Activated CD4-positive, alpha-beta T cell treated with anti-CD3 and anti-CD28 coated beads for 36 hours (primary cell): ENCODE measurements around the gene SEC14L3. TPM values are rescaled to one million over a fixed set of nuclear protein-coding genes. Genes with fewer than 3 reads are reported as not detected.

Experiments used
- ATAC-seq: fragments of 200-7000 bp; cut with Tn5 transposase; one replicate; pipeline ENCODE4 v1.10.0; 2021; ENCODE audit warnings: mild to moderate bottlenecking, moderate library complexity
- CTCF ChIA-PET: fragments of 350-600 bp; sonication (Branson Sonifier 250); formaldehyde crosslinking; loops from one replicate; lab custom pipeline; 2021; ENCODE audit warnings: antibody characterized with exemption; lab: Charles Lee
- POLR2A ChIA-PET: fragments of 350-600 bp; sonication (Branson Sonifier 250); formaldehyde crosslinking; loops from one replicate; lab custom pipeline; 2021; ENCODE audit warnings: antibody characterized with exemption, inconsistent platforms; lab: Charles Lee
- DNase-seq: peaks from one replicate; pipeline ENCODE4 v3.0.0-alpha.2; 2020
- H3K27ac Mint-ChIP-seq: one replicate; pipeline ENCODE4 v1.8.0; 2021; ENCODE audit warnings: mixed read lengths
- H3K27me3 Mint-ChIP-seq: one replicate; pipeline ENCODE4 v1.8.0; 2021; ENCODE audit warnings: mixed read lengths
- H3K36me3 Mint-ChIP-seq: one replicate; pipeline ENCODE4 v1.8.0; 2021; ENCODE audit warnings: low read depth, mixed read lengths
- H3K4me1 Mint-ChIP-seq: one replicate; pipeline ENCODE4 v1.8.0; 2021; ENCODE audit warnings: mixed read lengths
- H3K4me3 Mint-ChIP-seq: one replicate; pipeline ENCODE4 v1.8.0; 2021; ENCODE audit warnings: mild to moderate bottlenecking, moderate library complexity, mixed read lengths
- H3K9me3 Mint-ChIP-seq: one replicate; pipeline ENCODE4 v1.8.0; 2021; ENCODE audit warnings: low read depth, mixed read lengths
- intact Hi-C, 2 experiments: fragments of 100-400 bp; cut with DNase I in 1 of 2; cut with micrococcal nuclease in 1 of 2; formaldehyde crosslinking; loops; one replicate each; pipeline versions ENCODE4 v1.14.2 to v1.15.1; 2022 to 2024; cut with DNase I, micrococcal nuclease
- total RNA-seq, 2 experiments: library from RNA; stranded (reverse); gene quantifications; one replicate each; pipeline ENCODE4 v1.2.3, GENCODE V29; 2021

The SEC14L3 gene
- total RNA-seq, result not detected

- Mint-ChIP-seq H3K4me1 (no peaks in the 10 kb centered on the region), H3K27me3 (peaks cover 10% of the 10 kb centered on the region), H3K4me3 (no peak within 1 kb of the TSS), H3K27ac (no peak within 1 kb of the TSS), H3K9me3 (no peaks in the 10 kb centered on the region), H3K36me3 (no peaks in the 10 kb centered on the region)
- ATAC-seq (no peak), DNase-seq (no peak)
- ChIA-PET POLR2A (interaction anchor here (0.7 kb wide), 1 partner anchor 182 kb away, joined by 4 read pairs; no protein-coding TSS in a partner anchor), CTCF (no interaction called here)
- intact Hi-C loops, result no loop called here
These were observed at the start of gene SEC14L3 for GRCh38 chr22:30471616-30472318. TSS of gene SEC14L3 (minus strand) at chr22:30472017. CDS start at chr22:30471958, 59 bp downstream.

GRCh38 chr22:30519842-30520425 is 48.1 kb upstream of the SEC14L3 start:
- ATAC-seq (no peak), DNase-seq (no peak)
- Mint-ChIP-seq H3K27me3 (peaks cover 2% of the 10 kb centered on the region), H3K4me1 (no peaks in the 10 kb centered on the region), H3K9me3 (no peaks in the 10 kb centered on the region), H3K27ac (no peak overlapping the region), H3K4me3 (no peak overlapping the region), H3K36me3 (no peaks in the 10 kb centered on the region)
- intact Hi-C loops, result no loop called here
- ChIA-PET CTCF (interaction anchor here (0.6 kb wide), 1 partner anchor 97 kb away, joined by 4 read pairs; no protein-coding TSS in a partner anchor), POLR2A (no interaction called here)

GRCh38 chr22:30516731-30517130 is 44.9 kb upstream of the SEC14L3 start:
- DNase-seq (no peak), ATAC-seq (no peak)
- Mint-ChIP-seq H3K9me3 (no peaks in the 10 kb centered on the region), H3K4me1 (no peaks in the 10 kb centered on the region), H3K27ac (no peak overlapping the region), H3K36me3 (no peaks in the 10 kb centered on the region), H3K4me3 (no peak overlapping the region), H3K27me3 (no peaks in the 10 kb centered on the region)
- CTCF ChIA-PET, result no interaction called here
- POLR2A ChIA-PET, result no interaction called here
- intact Hi-C loops, result no loop called here

- DNase-seq (no peak), ATAC-seq (no peak)
- Mint-ChIP-seq H3K36me3 (no peaks in the 10 kb centered on the region), H3K27ac (no peak overlapping the region), H3K27me3 (no peaks in the 10 kb centered on the region), H3K9me3 (no peaks in the 10 kb centered on the region), H3K4me1 (no peaks in the 10 kb centered on the region), H3K4me3 (no peak overlapping the region)
- CTCF ChIA-PET, result interaction anchor here (0.5 kb wide), 1 partner anchor 31 kb away, joined by 3 read pairs; no protein-coding TSS in a partner anchor
- intact Hi-C loops, result no loop called here
- POLR2A ChIA-PET, result no interaction called here
These were observed 44.5 kb upstream of the SEC14L3 start for GRCh38 chr22:30516273-30516672.

- no peaks in the 10 kb centered on the region for H3K9me3 Mint-ChIP-seq
- no peaks in the 10 kb centered on the region for H3K4me1 Mint-ChIP-seq
- intact Hi-C loops, result no loop called here
- no peak overlapping the region for H3K4me3 Mint-ChIP-seq
- ChIA-PET CTCF (interaction anchor here (1.1 kb wide), 1 partner anchor 30 kb away, joined by 3 read pairs; no protein-coding TSS in a partner anchor), POLR2A (no interaction called here)
- DNase-seq (no peak), ATAC-seq (no peak)
- no peaks in the 10 kb centered on the region for H3K36me3 Mint-ChIP-seq
- H3K27ac Mint-ChIP-seq, result no peak overlapping the region
- no peaks in the 10 kb centered on the region for H3K27me3 Mint-ChIP-seq
These were observed 42.4 kb upstream of the SEC14L3 start for GRCh38 chr22:30514252-30514651.

- no peaks in the 10 kb centered on the region for H3K36me3 Mint-ChIP-seq
- ATAC-seq (no peak), DNase-seq (no peak)
- no peak overlapping the region for H3K27ac Mint-ChIP-seq
- no peak overlapping the region for H3K4me3 Mint-ChIP-seq
- no peaks in the 10 kb centered on the region for H3K27me3 Mint-ChIP-seq
- no peaks in the 10 kb centered on the region for H3K4me1 Mint-ChIP-seq
- POLR2A ChIA-PET, result no interaction called here
- intact Hi-C loops, result no loop called here
- CTCF ChIA-PET, result interaction anchor here (1.1 kb wide), 1 partner anchor 29 kb away, joined by 3 read pairs; no protein-coding TSS in a partner anchor
- no peaks in the 10 kb centered on the region for H3K9me3 Mint-ChIP-seq
These were observed 41.6 kb upstream of the SEC14L3 start for GRCh38 chr22:30513462-30513861.

GRCh38 chr22:30511911-30512310 is 40.1 kb upstream of the SEC14L3 start:
- Mint-ChIP-seq H3K36me3 (no peaks in the 10 kb centered on the region), H3K27ac (no peak overlapping the region), H3K4me1 (no peaks in the 10 kb centered on the region), H3K9me3 (no peaks in the 10 kb centered on the region), H3K4me3 (no peak overlapping the region), H3K27me3 (peaks cover 1% of the 10 kb centered on the region)
- ATAC-seq, result no peak
- ChIA-PET POLR2A (no interaction called here), CTCF (interaction anchor here (0.6 to 1.1 kb wide), 3 partner anchors 62 to 251 kb away, joined by 3 to 6 read pairs (median 3); no protein-coding TSS in a partner anchor)
- intact Hi-C loops, result no loop called here
- no peak for DNase-seq

- Mint-ChIP-seq H3K9me3 (no peaks in the 10 kb centered on the region), H3K4me1 (no peaks in the 10 kb centered on the region), H3K27me3 (peaks cover 7% of the 10 kb centered on the region), H3K36me3 (no peaks in the 10 kb centered on the region), H3K4me3 (no peak overlapping the region), H3K27ac (no peak overlapping the region)
- DNase-seq, result no peak
- POLR2A ChIA-PET, result no interaction called here
- intact Hi-C loops, result no loop called here
- ATAC-seq, result no peak
- CTCF ChIA-PET, result no interaction called here
These were observed 39.3 kb upstream of the SEC14L3 start for GRCh38 chr22:30511109-30511508.

GRCh38 chr22:30508216-30508615 is 36.4 kb upstream of the SEC14L3 start:
- Mint-ChIP-seq H3K36me3 (no peaks in the 10 kb centered on the region), H3K27me3 (peaks cover 20% of the 10 kb centered on the region), H3K9me3 (no peaks in the 10 kb centered on the region), H3K4me1 (no peaks in the 10 kb centered on the region), H3K4me3 (no peak overlapping the region), H3K27ac (no peak overlapping the region)
- CTCF ChIA-PET, result no interaction called here
- ATAC-seq, result no peak
- no peak for DNase-seq
- POLR2A ChIA-PET, result no interaction called here
- intact Hi-C loops, result no loop called here

GRCh38 chr22:30507670-30508069 is 35.9 kb upstream of the SEC14L3 start:
- ChIA-PET CTCF (no interaction called here), POLR2A (no interaction called here)
- no peaks in the 10 kb centered on the region for H3K36me3 Mint-ChIP-seq
- intact Hi-C loops, result no loop called here
- peaks cover 20% of the 10 kb centered on the region for H3K27me3 Mint-ChIP-seq
- DNase-seq (no peak), ATAC-seq (no peak)
- H3K9me3 Mint-ChIP-seq, result no peaks in the 10 kb centered on the region
- H3K27ac Mint-ChIP-seq, result no peak overlapping the region
- H3K4me1 Mint-ChIP-seq, result no peaks in the 10 kb centered on the region
- no peak overlapping the region for H3K4me3 Mint-ChIP-seq

GRCh38 chr22:30506507-30506968 is 34.7 kb upstream of the SEC14L3 start:
- Mint-ChIP-seq H3K4me3 (no peak overlapping the region), H3K27me3 (peaks cover 20% of the 10 kb centered on the region), H3K36me3 (no peaks in the 10 kb centered on the region), H3K27ac (no peak overlapping the region), H3K9me3 (no peaks in the 10 kb centered on the region), H3K4me1 (no peaks in the 10 kb centered on the region)
- intact Hi-C loops, result no loop called here
- ChIA-PET POLR2A (no interaction called here), CTCF (no interaction called here)
- DNase-seq, result no peak
- ATAC-seq, result no peak

- intact Hi-C loops, result no loop called here
- no peak for DNase-seq
- no peak overlapping the region for H3K4me3 Mint-ChIP-seq
- no peaks in the 10 kb centered on the region for H3K9me3 Mint-ChIP-seq
- CTCF ChIA-PET, result interaction anchor here (0.6 kb wide), 1 partner anchor 20 kb away, joined by 3 read pairs; no protein-coding TSS in a partner anchor
- ATAC-seq, result no peak
- POLR2A ChIA-PET, result no interaction called here
- H3K27ac Mint-ChIP-seq, result no peak overlapping the region
- H3K36me3 Mint-ChIP-seq, result no peaks in the 10 kb centered on the region
- no peaks in the 10 kb centered on the region for H3K4me1 Mint-ChIP-seq
- peaks cover 20% of the 10 kb centered on the region for H3K27me3 Mint-ChIP-seq
These were observed 31.7 kb upstream of the SEC14L3 start for GRCh38 chr22:30503551-30503950.
